AG04449 (cell line): Measurements from ENCODE around the gene CORO6.

Experiments used
- CTCF ChIA-PET: fragments of 350-600 bp; formaldehyde crosslinking; extraction: SDS; loops from one replicate; lab custom pipeline; 2021; ENCODE audit warnings: antibody characterized with exemption; lab: Yijun Ruan, JAX
- POLR2A ChIA-PET: fragments of 400-600, 350-600 bp; formaldehyde crosslinking; extraction: SDS; loops from one replicate; lab custom pipeline; 2020; ENCODE audit warnings: antibody characterized with exemption, inconsistent platforms; lab: Yijun Ruan, JAX
- DNase-seq: peaks from one replicate; pipeline ENCODE4 v3.0.0-alpha.2; 2010; ENCODE audit warnings: low read depth, low spot score
- H3K4me3 ChIP-seq: 2 replicates; pipeline ENCODE4 v1.5.1; 2011; ENCODE audit warnings: low read depth, mild to moderate bottlenecking, control low read depth, low read length
- CTCF ChIP-seq: IDR thresholded peaks from one replicate; pipeline ENCODE4 v1.5.1; 2011; ENCODE audit warnings: mild to moderate bottlenecking, moderate library complexity, low read length, control low read depth, inconsistent platforms; ENCODE audit not compliant: insufficient read depth; ENCODE audit errors: missing control alignments

Gene CORO6

GRCh38 chr17:29581583-29582253 is 41.0 kb downstream of the CORO6 start:
- POLR2A ChIA-PET: no interaction called here
- TF ChIP-seq CTCF: no peak
- H3K4me3 ChIP-seq: no peak overlapping the region
- DNase-seq: no peak
- CTCF ChIA-PET: interaction anchor here (0.8 to 20.8 kb wide), 16 partner anchors 7 to 522 kb away, joined by 3 to 210 read pairs (median 8); partner anchors contain the start of genes ABHD15, ANKRD13B, CORO6 and GIT1

- ChIA-PET POLR2A (interaction anchor here (1.5 kb wide), 1 partner anchor 11 kb away, joined by 4 read pairs; the partner anchor contains the start of gene TP53I13), CTCF (interaction anchor here (0.8 to 20.8 kb wide), 22 partner anchors 8 to 524 kb away, joined by 3 to 222 read pairs (median 6); partner anchors contain the start of genes ABHD15, ANKRD13B, CORO6 and GIT1)
- TF ChIP-seq CTCF: peak; percentile 95
- H3K4me3 ChIP-seq: no peak overlapping the region
- DNase-seq: no peak
These were observed 42.6 kb downstream of the CORO6 start for GRCh38 chr17:29579866-29580771.

- ChIA-PET CTCF (interaction anchor here (0.9 to 20.8 kb wide), 15 partner anchors 8 to 515 kb away, joined by 3 to 222 read pairs (median 23); partner anchors contain the start of genes ABHD15, ANKRD13B, GIT1 and SSH2), POLR2A (no interaction called here)
- TF ChIP-seq CTCF: no peak
- no peak for DNase-seq
- H3K4me3 ChIP-seq: no peak overlapping the region
These were observed 43.9 kb downstream of the CORO6 start for GRCh38 chr17:29578626-29579485.

- H3K4me3 ChIP-seq: no peak overlapping the region
- ChIA-PET POLR2A (interaction anchor here (0.5 kb wide), 1 partner anchor 403 kb away, joined by 3 read pairs; no protein-coding TSS in a partner anchor), CTCF (interaction anchor here (0.8 to 20.8 kb wide), 13 partner anchors 3 to 517 kb away, joined by 3 to 222 read pairs (median 43); partner anchors contain the start of genes ABHD15, ANKRD13B, CORO6 and GIT1)
- no peak for DNase-seq
- TF ChIP-seq CTCF: no peak
These were observed 45.1 kb downstream of the CORO6 start for GRCh38 chr17:29577385-29578211.

GRCh38 chr17:29577001-29577370 is 45.7 kb downstream of the CORO6 start:
- no peak overlapping the region for H3K4me3 ChIP-seq
- ChIA-PET POLR2A (interaction anchor here (0.5 kb wide), 1 partner anchor 402 kb away, joined by 3 read pairs; no protein-coding TSS in a partner anchor), CTCF (interaction anchor here (0.8 to 20.8 kb wide), 11 partner anchors 4 to 517 kb away, joined by 3 to 222 read pairs (median 43); partner anchors contain the start of genes ABHD15, ANKRD13B, CORO6 and GIT1)
- no peak for TF ChIP-seq CTCF
- no peak for DNase-seq
